Posterior vena cava (tissue), 2 donors: Measurements from ENCODE around the gene PIN1. TPM values are rescaled to one million over a fixed set of nuclear protein-coding genes. Genes with fewer than 3 reads are reported as not detected.

Experiments used
- DNase-seq: peaks from one replicate; pipeline ENCODE4 v3.0.0-alpha.2; 2020; ENCODE audit warnings: low spot score
- intact Hi-C, 2 donors: fragments of 100-400 bp; cut with DNase I; formaldehyde crosslinking; loops; one replicate each; pipeline versions ENCODE4 v1.14.1 to v1.14.2; 2022 to 2023
- total RNA-seq, 2 donors: library from RNA; stranded (reverse); fragmentation: NEBNext Ultra II Directional; extraction: Animal tissue kit (Norgen Biotek cat#: 25700); gene quantifications; one replicate each; pipeline ENCODE4 v1.2.1, GENCODE V29; 2021
- donor health status: DM: yes; HTN: yes; CAD: no.
- donor health status: DM: yes; HTN: yes; CAD: no.

PIN1 gene
- total RNA-seq, 2 donors from 2014 or later, result 54.0 to 62.4 TPM

DNA sequence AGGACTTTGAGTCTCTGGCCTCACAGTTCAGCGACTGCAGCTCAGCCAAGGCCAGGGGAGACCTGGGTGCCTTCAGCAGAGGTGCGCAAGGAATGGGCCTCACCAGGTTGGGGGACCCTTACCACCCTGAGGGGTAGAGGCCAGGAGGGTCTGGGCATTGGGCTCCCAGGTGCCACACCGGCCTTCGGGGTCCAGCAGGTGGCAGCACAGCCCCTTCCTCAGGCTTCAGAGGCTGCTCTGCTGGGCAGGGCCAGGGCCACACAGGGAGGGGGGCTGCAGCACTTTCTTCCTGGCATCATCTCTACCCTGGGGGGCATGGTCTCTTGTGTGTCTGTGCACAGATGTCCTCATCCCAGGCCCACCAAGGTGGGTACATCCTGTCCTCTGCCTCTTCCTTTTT lies 12.9 kb downstream of the PIN1 start:
- no peak for DNase-seq
- intact Hi-C loops, result no loop called here

DNA sequence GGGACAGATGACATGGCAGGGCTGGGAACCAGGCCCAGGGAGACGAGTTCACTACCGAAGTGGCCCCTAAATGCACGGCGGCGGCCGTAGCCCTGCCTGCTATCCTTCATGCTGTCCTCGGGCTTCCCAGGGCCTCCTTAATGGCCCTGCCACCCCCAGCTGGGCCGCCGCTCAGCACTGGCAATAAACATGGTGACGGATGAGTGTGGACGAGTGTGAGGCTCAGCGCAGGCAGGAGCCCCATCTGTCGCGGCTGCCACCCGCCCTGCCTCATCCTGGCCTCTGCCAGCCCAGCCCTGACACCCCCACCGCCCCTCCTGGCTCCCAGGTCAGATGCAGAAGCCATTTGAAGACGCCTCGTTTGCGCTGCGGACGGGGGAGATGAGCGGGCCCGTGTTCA lies 13.6 kb downstream of the PIN1 start:
- intact Hi-C loops, result no loop called here
- DNase-seq, result no peak

- intact Hi-C loops, result no loop called here
- no peak for DNase-seq
Observed at GRCh38 chr19:9849791-9850190, 14.7 kb downstream of the PIN1 start.

- intact Hi-C loops, result no loop called here
- no peak for DNase-seq
Observed at GRCh38 chr19:9850235-9850959, 15.3 kb downstream of the PIN1 start.

DNA sequence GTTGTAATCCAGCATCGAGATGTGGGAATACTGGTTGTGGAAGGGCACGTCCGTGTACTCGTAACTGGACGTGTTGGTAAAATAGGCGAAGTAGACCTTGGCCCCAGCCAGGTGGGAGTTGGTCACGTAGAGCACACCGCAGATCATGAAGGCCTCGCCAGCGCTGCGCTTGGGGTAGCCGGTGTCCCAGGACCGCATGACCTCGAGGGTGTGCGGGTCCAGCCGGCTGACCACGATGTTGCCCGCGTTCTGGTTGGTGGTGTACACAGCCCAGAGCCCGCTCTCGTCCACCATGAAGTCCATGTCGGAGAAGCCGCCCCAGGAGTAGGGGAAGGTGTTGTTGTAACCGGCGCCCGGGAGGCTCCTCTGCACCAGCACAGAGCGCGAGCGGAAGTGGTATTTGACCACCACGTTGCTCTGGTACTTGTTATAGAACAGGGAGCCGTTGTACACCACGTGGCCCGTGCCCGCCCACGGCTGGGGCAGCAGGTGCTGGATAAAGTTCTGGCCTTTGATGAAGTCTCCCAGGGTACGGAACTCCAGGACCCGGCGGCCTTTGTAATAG lies 19.2 kb downstream of the PIN1 start:
- no peak for DNase-seq
- intact Hi-C loops, result no loop called here

GRCh38 chr19:9856609-9857008 lies 21.5 kb downstream of the PIN1 start:
- intact Hi-C loops, result no loop called here
- no peak for DNase-seq

DNA sequence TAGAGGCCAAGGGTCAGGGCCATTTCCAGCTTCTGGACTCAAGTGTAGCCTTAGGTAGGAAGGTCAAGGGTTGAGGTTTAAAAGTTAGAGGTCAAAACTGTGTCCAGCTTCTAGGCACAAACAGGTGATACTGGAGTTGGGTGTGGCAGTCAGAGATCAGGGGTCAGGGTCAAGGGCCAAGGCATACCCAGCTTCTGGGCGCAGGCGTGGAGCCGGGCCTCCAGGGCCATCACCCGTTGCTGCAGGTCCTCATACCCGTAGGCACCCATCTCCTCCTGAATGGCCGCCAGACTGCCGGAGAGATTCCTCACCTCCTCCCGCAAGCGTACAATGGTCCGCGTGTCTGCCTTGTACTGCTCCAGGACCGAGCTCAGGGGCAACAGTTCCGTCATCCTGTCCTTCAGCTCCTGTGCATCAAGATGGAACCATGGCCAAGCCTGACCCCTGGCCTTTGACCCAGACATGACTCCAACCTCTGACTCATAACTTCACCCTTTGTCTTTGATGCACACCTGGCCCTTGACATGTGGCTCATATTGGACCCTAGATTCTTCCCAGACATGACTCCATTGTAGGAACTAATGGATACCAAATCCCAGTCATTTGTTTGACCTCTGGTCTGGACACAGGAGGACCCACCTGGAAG lies 22.1 kb downstream of the PIN1 start:
- no peak for DNase-seq
- intact Hi-C loops, result no loop called here

GRCh38 chr19:9857920-9858746 lies 23.0 kb downstream of the PIN1 start:
- no peak for DNase-seq
- intact Hi-C loops, result no loop called here

GRCh38 chr19:9858766-9859165 lies 23.6 kb downstream of the PIN1 start:
- intact Hi-C loops, result no loop called here

GRCh38 chr19:9860407-9860806 lies 25.3 kb downstream of the PIN1 start:
- no peak for DNase-seq
- intact Hi-C loops, result no loop called here

More at GRCh38 chr19:9858766-9859165, 23.6 kb downstream of the PIN1 start:
- no peak for DNase-seq

DNA sequence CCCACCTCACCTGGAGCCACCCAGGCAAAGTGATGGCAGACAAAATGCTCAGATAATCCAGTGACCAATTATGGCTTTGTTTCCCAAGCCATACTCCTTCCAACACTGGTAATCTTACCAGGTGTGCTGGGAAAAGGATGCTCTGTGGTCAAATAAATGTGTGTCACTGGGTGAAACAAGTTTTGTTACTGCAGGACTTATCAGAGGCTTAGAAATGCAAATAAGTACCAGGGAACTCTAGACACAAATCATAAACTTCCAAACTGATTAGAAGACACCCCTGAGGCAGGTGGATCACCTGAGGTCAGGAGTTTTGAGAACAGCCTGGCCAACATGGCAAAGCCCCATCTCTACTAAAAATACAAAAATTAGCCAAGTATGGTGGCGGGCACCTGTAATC lies 26.4 kb downstream of the PIN1 start:
- no peak for DNase-seq
- intact Hi-C loops, result no loop called here

DNA sequence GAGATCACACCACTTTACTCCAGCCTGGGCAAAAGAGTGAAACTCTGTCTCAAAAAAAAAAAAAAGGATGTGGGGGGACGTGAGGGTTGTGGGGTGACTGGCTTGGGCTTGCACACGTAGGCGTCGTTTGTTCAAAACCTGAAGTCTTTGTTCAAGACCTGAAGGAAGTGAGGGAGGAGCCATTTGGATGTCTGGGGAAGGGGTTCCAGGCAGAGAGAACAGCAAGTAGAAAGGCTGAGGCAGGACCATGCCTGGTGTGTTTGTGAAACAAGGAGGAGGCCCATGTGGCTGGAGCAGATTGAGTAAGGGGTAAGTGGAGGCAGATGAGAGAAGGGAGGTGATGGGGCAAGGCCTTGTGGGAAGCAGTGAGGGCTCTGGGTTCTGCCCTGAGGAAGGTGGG lies 27.8 kb downstream of the PIN1 start:
- intact Hi-C loops, result no loop called here
- no peak for DNase-seq

GRCh38 chr19:9863759-9864158 lies 28.6 kb downstream of the PIN1 start:
- intact Hi-C loops, result no loop called here
- no peak for DNase-seq

GRCh38 chr19:9865732-9866501 lies 30.8 kb downstream of the PIN1 start:
- no peak for DNase-seq
- intact Hi-C loops, result no loop called here

GRCh38 chr19:9868983-9869617 lies 34.0 kb downstream of the PIN1 start:
- intact Hi-C loops, result no loop called here

DNA sequence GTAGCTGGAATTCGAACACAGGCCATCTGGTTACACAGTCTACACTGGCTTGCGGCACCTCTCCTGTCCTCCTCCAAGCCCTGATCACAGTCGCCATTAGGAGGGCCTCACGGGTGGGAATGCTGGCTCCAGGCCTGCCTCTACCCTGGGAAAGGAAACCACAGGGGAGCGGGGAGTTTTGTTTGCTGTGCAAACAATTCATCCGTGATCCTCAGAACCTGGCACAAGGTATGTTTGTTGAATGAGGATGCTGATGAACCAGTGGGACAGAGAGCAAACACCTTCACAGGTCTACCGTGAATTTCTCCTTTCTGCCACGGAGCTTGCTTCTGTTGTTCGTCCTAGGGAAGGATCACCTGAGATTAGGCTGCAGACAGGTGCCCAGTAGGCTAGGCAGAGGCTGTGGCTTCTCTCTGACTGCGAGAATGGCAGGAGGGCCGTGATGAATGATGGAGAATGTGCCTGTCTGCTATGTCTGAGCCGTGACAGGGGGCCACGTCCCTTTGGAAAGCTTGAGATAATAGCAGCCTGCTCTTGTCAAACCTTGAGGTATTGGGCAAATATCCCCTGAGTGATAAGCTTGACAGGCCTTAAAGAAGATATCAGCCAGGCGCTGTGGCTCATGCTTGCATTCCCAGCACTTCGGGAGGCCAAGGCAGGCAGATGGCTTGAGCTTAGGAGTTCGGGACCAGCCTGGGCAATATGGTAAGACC lies 36.7 kb downstream of the PIN1 start:
- intact Hi-C loops, result no loop called here
- no peak for DNase-seq

More at GRCh38 chr19:9868983-9869617, 34.0 kb downstream of the PIN1 start:
- no peak for DNase-seq

DNA sequence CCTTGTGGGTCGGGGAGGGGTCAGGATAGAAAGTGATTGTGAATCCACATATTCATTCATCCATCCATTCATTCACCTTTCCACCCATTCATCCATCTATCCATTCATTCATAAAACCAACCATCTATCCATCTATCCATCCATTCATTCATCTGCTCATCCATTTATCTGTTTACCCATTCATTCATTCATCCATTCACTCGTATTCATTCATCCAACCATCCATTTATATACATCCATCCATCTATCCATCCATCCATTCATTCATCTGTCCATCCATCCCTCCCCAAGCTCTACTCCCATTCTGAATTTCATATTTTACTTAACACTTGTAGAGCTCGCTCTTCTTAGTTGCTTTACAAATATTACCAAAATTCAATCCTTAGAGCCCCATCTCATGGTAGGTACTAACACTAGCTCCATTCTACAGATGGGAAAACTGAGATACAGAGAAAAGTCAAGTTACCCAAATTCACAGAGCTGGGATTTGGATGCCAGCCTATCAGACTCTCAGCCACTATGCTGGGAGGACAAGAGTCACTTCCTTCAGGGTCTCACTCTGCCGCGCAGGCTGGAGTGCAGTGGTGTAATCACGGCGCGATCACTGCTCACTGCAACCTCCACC lies 37.6 kb downstream of the PIN1 start:
- DNase-seq, result no peak
- intact Hi-C loops, result no loop called here
